ENCODE measurements around the gene GRK6. TPM values are rescaled to one million over a fixed set of nuclear protein-coding genes. Genes with fewer than 3 reads are reported as not detected.

Gene GRK6
- total and polyA plus RNA-seq, 9 of the 15 experiments (the other 6 are each of a cell fraction or from before 2014, with no cell fraction given) = 0.63 to 122 (median 44.5) TPM

- intact Hi-C loops (cut with micrococcal nuclease) = no loop called here
These were observed 30.4 kb upstream of the GRK6 start for GRCh38 chr5:177396078-177396477.

More at GRCh38 chr5:177396078-177396477, 30.4 kb upstream of the GRK6 start:
- TF ChIP-seq BRD9 (IDR thresholded peaks at IDR 0.05; ENCODE audit: low read depth, partially characterized antibody) (no peak), NR2F6 (CRISPR knock-in tag; IDR thresholded peaks at IDR 0.05) (no peak), BDP1 (IDR thresholded peaks at IDR 0.05; ENCODE audit: insufficient read depth, insufficient read length) (no peak), PRDM10 (IDR thresholded peaks at IDR 0.05; ENCODE audit: partially characterized antibody) (no peak), ZC3H4 (CRISPR knock-in tag; IDR thresholded peaks at IDR 0.05; ENCODE audit: borderline replicate concordance) (no peak), ZNF277 (CRISPR knock-in tag; IDR thresholded peaks at IDR 0.05; ENCODE audit: borderline replicate concordance) (no peak), GABPB2 (CRISPR knock-in tag; conservative IDR thresholded peaks at IDR 0.05) (no peak), POLR2G (IDR thresholded peaks at IDR 0.05; ENCODE audit: low read depth, low read length) (no peak), ARID2 (IDR thresholded peaks at IDR 0.05) (no peak), HDAC8 (tag; IDR thresholded peaks at IDR 0.05) (no peak), NR2C2 (CRISPR knock-in tag; IDR thresholded peaks at IDR 0.05) (no peak), NR2C2 (tag; IDR thresholded peaks at IDR 0.05) (no peak), SUPT5H (IDR thresholded peaks at IDR 0.05) (no peak), KDM4B (IDR thresholded peaks at IDR 0.05; ENCODE audit: borderline replicate concordance in 2 of 2, low read depth in 1 of 2) (no peak), HMG20A (CRISPR knock-in tag; conservative IDR thresholded peaks at IDR 0.05) (no peak), PURB (CRISPR knock-in tag; IDR thresholded peaks at IDR 0.05; ENCODE audit: low read depth) (no peak)
- TF ChIP-seq, protein P1, sequence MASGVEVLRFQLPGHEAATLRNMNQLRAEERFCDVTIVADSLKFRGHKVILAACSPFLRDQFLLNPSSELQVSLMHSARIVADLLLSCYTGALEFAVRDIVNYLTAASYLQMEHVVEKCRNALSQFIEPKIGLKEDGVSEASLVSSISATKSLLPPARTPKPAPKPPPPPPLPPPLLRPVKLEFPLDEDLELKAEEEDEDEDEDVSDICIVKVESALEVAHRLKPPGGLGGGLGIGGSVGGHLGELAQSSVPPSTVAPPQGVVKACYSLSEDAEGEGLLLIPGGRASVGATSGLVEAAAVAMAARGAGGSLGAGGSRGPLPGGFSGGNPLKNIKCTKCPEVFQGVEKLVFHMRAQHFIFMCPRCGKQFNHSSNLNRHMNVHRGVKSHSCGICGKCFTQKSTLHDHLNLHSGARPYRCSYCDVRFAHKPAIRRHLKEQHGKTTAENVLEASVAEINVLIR (CRISPR knock-in tag; IDR thresholded peaks at IDR 0.05) = no peak
- 5% methylated on average over 7 of the region's 8 CpGs for WGBS (ENCODE audit: insufficient coverage, low coverage, missing lambda C conversion rate)
- no peak for DNase-seq (ENCODE audit: extremely low read depth in 1 of 4, low spot score in 3 of 4)
- Histone ChIP-seq H3K4me3 (no peak overlapping the region), H4K20me1 (replicated peaks; ENCODE audit: control insufficient read depth, insufficient read depth, low read length) (no peaks in the 10 kb centered on the region), H2AFZ (ENCODE audit: low read depth, low read length) (no peak overlapping the region), H3K4me1 (replicated peaks in 1 of 2; ENCODE audit: control insufficient read depth in 2 of 2, insufficient read depth in 2 of 2, low read length in 2 of 2) (peaks cover 0 to 16% of the 10 kb centered on the region in 2 experiments; a peak in 2 of 5 replicates), H3K9ac (ENCODE audit: insufficient read depth in 1 of 2, low read depth in 2 of 2, low read length in 2 of 2) (no peak overlapping the region; a peak in 1 of 4 replicates), H3K4me2 (ENCODE audit: insufficient read depth, low read length) (no peak overlapping the region), H3K9me1 (ENCODE audit: control insufficient read depth, insufficient read depth, low read length) (no peaks in the 10 kb centered on the region), H3K79me2 (ENCODE audit: control insufficient read depth, insufficient read depth, low read length) (no peaks in the 10 kb centered on the region), H3K27ac (ENCODE audit: extremely low read depth, low read depth, low read length) (no peak overlapping the region), H3K27me3 (ENCODE audit: control insufficient read depth in 2 of 2, insufficient read depth in 2 of 2, low read length in 2 of 2) (peaks cover 2 to 27% of the 10 kb centered on the region in 2 experiments; a peak in 3 of 5 replicates), H3K36me3 (ENCODE audit: control insufficient read depth, insufficient read depth, low read length) (no peaks in the 10 kb centered on the region), H3K9me3 (replicated peaks; ENCODE audit: control insufficient read depth, insufficient read depth, low read depth, low read length) (no peaks in the 10 kb centered on the region)
- no TSS peak for BruUV-seq (replicated peaks)
- no peak for ATAC-seq
- POLR2A ChIA-PET = no interaction called here
- FAIRE-seq = no peak
- in situ Hi-C loops (cut with MboI) = loop anchor here (10.0 kb wide), 1 partner anchor 669 kb away; no protein-coding TSS in a partner anchor
- CTCF ChIA-PET (ENCODE audit: low intra/inter-chr PET ratio) = no interaction called here

All from K562 (cell line).